Karpas-422 (cell line): ENCODE data around the gene MORN2. TPM values are rescaled to one million over a fixed set of nuclear protein-coding genes. Genes with fewer than 3 reads are reported as not detected.

Experiments
- DNase-seq: peaks from one replicate; pipeline ENCODE4 v3.0.0-alpha.2; 2015
- H2AFZ ChIP-seq: fragments of 200-600 bp; sonication (generic); 2 replicates; pipeline ENCODE4 v1.6.1; 2014; ENCODE audit warnings: antibody characterized with exemption, low read length, mixed read lengths
- H3K27ac ChIP-seq: fragments of 200-600 bp; sonication (generic); 2 replicates; pipeline ENCODE4 v1.5.1; 2014; ENCODE audit warnings: mild to moderate bottlenecking, low read length, moderate library complexity
- H3K27me3 ChIP-seq: fragments of 200-600 bp; sonication (generic); 2 replicates; pipeline ENCODE4 v1.6.1; 2014; ENCODE audit warnings: low read length, mixed read lengths
- H3K36me3 ChIP-seq: fragments of 200-600 bp; sonication (generic); 2 replicates; pipeline ENCODE4 v1.6.1; 2014; ENCODE audit warnings: low read length, mixed read lengths; ENCODE audit not compliant: insufficient read depth
- H3K4me1 ChIP-seq: fragments of 200-600 bp; sonication (generic); 2 replicates; pipeline ENCODE4 v1.6.1; 2014; ENCODE audit warnings: mild to moderate bottlenecking, low read length, mixed read lengths
- H3K4me2 ChIP-seq: fragments of 200-600 bp; sonication (generic); 2 replicates; pipeline ENCODE4 v1.6.1; 2014; ENCODE audit warnings: low read length, low read depth, mild to moderate bottlenecking; ENCODE audit not compliant: poor library complexity, severe bottlenecking
- H3K4me3 ChIP-seq: fragments of 200-600 bp; sonication (generic); 2 replicates; pipeline ENCODE4 v1.5.1; 2014; ENCODE audit warnings: mild to moderate bottlenecking, antibody characterized with exemption, low read length, mixed read lengths
- H3K79me2 ChIP-seq: fragments of 200-600 bp; sonication (generic); 2 replicates; pipeline ENCODE4 v1.6.1; 2014; ENCODE audit warnings: mild to moderate bottlenecking, low read length, mixed read lengths
- H3K9ac ChIP-seq: fragments of 200-600 bp; sonication (generic); 2 replicates; pipeline ENCODE4 v1.6.0; 2014; ENCODE audit warnings: low read length
- H3K9me2 ChIP-seq: fragments of 200-600 bp; sonication (generic), shearing (Covaris generic); replicated peaks from 2 replicates; pipeline ENCODE4 v1.6.0; 2014; ENCODE audit warnings: mild to moderate bottlenecking, low read length, moderate library complexity; ENCODE audit not compliant: insufficient read depth
- H3K9me3 ChIP-seq: fragments of 300-700, 200-600 bp; sonication (generic); 2 replicates; pipeline ENCODE4 v1.6.1; 2014; ENCODE audit warnings: low read length, mixed read lengths
- H4K20me1 ChIP-seq: fragments of 200-600 bp; sonication (generic); 2 replicates; pipeline ENCODE4 v1.6.1; 2014; ENCODE audit warnings: mild to moderate bottlenecking, antibody characterized with exemption, low read length, low read depth; ENCODE audit not compliant: insufficient read depth
- total RNA-seq: library from RNA; depleted of rRNA; stranded (reverse); fragments of >200 nt; shearing (Covaris generic); gene quantifications from 2 replicates; pipeline ENCODE4 v1.2.3, GENCODE V29; 2014; ENCODE audit warnings: low replicate concordance

The MORN2 gene
- total RNA-seq, 1 experiment from 2014 or later, result 16.7 TPM

DNA sequence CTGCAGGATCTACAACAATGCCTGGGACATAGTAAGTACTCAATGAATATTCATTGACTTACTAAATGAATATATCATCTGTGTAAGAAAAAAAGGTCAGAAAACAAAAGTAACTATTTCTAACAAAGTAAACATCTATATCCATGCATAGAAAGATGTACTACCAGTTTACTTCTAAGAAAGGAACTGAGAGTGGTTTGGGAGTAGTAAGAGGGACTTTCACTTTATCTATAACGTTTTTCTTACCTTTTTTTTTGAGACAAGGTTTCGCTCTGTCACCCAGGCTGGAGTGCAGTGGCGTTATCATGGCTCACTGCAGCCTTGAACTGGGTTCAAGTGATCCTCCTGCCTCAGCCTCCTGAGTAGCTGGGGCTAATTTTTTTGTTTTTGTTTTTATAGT is 25.7 kb upstream of the MORN2 start:
- no peaks in the 10 kb centered on the region for H4K20me1 ChIP-seq
- no peaks in the 10 kb centered on the region for H3K9me3 ChIP-seq
- H3K27me3 ChIP-seq, result no peaks in the 10 kb centered on the region
- no peak overlapping the region for H3K27ac ChIP-seq
- H3K9me2 ChIP-seq, result no peaks in the 10 kb centered on the region
- DNase-seq, result no peak
- no peak overlapping the region for H3K4me2 ChIP-seq
- H3K4me3 ChIP-seq, result no peak overlapping the region
- H3K4me1 ChIP-seq, result no peaks in the 10 kb centered on the region
- H3K9ac ChIP-seq, result no peak overlapping the region
- no peaks in the 10 kb centered on the region for H3K79me2 ChIP-seq
- no peak overlapping the region for H2AFZ ChIP-seq
- peaks cover 31% of the 10 kb centered on the region for H3K36me3 ChIP-seq

DNA sequence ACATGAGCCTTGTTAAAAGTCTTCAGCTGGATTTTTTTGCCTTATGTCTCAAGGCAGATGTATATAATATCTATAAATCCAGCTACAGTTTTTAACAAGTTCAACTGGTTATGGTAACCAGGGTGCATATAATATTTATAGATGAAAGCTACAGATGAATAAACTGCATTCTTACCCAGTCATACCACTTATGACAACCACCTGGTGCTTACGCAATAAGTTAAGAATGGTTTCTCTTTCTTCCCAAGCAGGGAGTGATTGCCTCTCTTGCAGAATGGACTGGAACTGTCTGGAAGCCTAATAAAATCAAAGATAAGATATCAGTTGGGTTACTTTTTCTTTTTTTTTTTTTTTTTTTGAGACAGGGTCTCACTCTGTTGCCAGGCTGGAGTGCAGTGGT is 19.6 kb upstream of the MORN2 start:
- Histone ChIP-seq H3K4me2 (no peak overlapping the region), H3K27ac (no peak overlapping the region), H3K9me2 (no peaks in the 10 kb centered on the region), H3K36me3 (peaks cover 61% of the 10 kb centered on the region), H3K27me3 (no peaks in the 10 kb centered on the region), H4K20me1 (no peaks in the 10 kb centered on the region), H3K9me3 (no peaks in the 10 kb centered on the region), H3K4me1 (no peaks in the 10 kb centered on the region), H3K9ac (no peak overlapping the region), H3K4me3 (no peak overlapping the region), H2AFZ (no peak overlapping the region), H3K79me2 (no peaks in the 10 kb centered on the region)
- no peak for DNase-seq

DNA sequence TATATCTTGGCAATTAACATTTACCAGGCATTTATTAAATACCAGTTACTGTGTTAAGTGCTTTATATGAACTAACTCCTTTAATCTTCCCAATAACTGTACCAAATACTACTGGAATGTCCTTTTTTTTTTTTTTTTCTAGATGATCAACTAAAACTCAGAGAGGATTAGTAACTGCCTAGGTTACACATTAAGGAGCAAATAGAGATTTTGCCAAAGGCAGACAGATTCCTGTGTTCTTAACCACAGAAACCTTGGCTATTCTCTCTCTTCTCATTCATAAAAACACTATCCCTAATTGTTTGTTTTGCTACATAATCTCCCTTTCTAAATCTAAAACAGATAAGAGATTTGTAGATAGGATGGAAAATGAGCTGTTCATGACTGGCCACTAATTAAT is 13.3 kb upstream of the MORN2 start:
- Histone ChIP-seq H3K36me3 (peaks cover 43% of the 10 kb centered on the region), H3K9ac (no peak overlapping the region), H3K9me3 (no peaks in the 10 kb centered on the region), H2AFZ (no peak overlapping the region), H3K4me1 (no peaks in the 10 kb centered on the region), H3K9me2 (no peaks in the 10 kb centered on the region), H3K4me2 (no peak overlapping the region), H4K20me1 (no peaks in the 10 kb centered on the region), H3K27me3 (no peaks in the 10 kb centered on the region), H3K27ac (no peak overlapping the region), H3K4me3 (no peak overlapping the region), H3K79me2 (no peaks in the 10 kb centered on the region)
- no peak for DNase-seq

DNA sequence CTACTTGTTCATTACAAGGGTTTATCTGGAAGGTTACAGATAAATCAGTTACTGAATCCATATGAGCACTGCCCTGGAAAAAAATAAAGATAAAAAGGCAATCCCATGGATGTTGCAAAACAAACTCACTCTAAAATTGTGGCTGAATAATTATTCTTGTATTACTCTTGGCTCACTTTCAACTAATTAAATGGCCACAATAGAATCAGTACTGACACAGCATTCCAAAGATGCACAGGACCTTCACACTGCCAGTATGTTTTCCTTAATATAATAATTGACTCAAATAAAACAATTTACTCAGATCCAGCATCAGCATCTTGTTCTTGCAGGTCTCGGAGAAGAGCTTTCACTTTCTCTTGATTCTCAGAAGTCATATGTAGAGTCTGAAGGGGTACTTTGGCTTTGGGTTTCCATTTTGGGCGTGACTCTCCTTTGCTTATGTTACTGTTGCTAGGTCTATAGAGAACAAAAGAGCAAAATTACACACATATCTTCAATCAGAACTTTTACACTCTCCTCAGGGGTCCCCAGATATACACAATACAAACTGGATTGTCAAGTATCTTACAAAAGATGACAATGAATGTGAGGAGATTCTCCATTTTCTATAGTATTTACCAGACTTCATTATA is 12.6 kb upstream of the MORN2 start:
- Histone ChIP-seq H4K20me1 (no peaks in the 10 kb centered on the region), H3K9ac (no peak overlapping the region), H3K4me3 (no peak overlapping the region), H2AFZ (no peak overlapping the region), H3K9me2 (no peaks in the 10 kb centered on the region), H3K4me2 (no peak overlapping the region), H3K4me1 (no peaks in the 10 kb centered on the region), H3K9me3 (no peaks in the 10 kb centered on the region), H3K27me3 (no peaks in the 10 kb centered on the region), H3K36me3 (peaks cover 41% of the 10 kb centered on the region), H3K27ac (no peak overlapping the region), H3K79me2 (peaks cover 5% of the 10 kb centered on the region; the same call in 1 of the 2 replicates)
- no peak for DNase-seq

DNA sequence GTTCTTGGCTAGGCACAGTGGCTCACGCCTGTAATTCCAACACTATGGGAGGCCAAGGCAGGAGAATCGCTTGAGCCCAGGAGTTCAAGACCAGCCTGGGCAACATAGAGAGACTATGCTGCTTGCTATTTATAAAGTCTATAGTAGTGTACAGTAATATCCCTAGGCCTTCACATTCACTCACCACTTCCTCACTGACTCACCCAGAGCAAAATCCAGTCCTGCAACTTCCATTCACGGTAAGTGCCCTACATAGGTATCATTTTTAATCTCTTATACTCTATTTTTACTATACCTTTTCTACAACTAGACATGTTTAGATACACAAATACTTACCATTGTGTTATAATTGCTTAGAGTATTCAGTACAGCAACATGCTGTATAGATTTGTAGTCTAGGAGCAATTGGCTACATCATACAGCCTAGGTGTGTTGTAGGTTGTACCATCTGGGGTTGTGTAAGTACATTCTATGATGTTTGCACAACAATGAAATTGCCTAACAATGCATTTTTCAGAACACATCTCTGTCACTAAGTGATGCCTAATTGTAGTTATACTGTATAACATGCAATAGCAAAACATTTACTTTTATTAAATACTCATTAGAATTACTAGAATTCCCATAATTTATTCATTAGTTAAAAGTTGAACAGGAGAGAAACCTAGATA is 8.9 kb upstream of the MORN2 start:
- Histone ChIP-seq H3K9ac (no peak overlapping the region), H3K9me2 (no peaks in the 10 kb centered on the region), H3K9me3 (peaks cover 4% of the 10 kb centered on the region), H4K20me1 (no peaks in the 10 kb centered on the region), H3K79me2 (peaks cover 35% of the 10 kb centered on the region), H3K4me1 (no peaks in the 10 kb centered on the region), H3K4me2 (no peak overlapping the region), H3K27ac (no peak overlapping the region), H3K27me3 (no peaks in the 10 kb centered on the region), H3K4me3 (no peak overlapping the region), H3K36me3 (peaks cover 8% of the 10 kb centered on the region; the same call in 1 of the 2 replicates), H2AFZ (no peak overlapping the region)
- no peak for DNase-seq

DNA sequence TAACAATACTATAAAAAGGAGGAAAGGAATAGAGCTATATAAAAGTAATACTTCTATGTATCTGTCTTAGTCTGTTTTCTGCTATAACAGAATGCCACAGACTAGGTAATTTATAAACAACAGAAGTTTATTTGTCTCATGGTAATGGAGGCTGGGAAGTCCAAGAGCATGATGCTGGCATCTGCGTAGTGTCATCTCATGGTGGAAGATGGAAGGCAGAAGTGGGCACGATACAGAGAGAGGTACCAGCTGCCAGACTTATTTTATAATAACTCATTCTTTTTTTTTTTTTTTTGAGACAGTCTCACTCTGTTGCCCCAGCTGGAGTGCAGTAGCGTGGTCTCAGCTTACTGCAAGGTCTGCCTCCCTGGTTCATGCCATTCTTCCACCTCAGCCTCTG is 4.3 kb upstream of the MORN2 start:
- Histone ChIP-seq H3K9me3 (peaks cover 4% of the 10 kb centered on the region), H3K27ac (no peak overlapping the region), H3K36me3 (peaks cover 4% of the 10 kb centered on the region; the same call in 1 of the 2 replicates), H3K4me3 (no peak overlapping the region), H3K4me2 (no peak overlapping the region), H3K9ac (no peak overlapping the region), H3K9me2 (no peaks in the 10 kb centered on the region), H3K4me1 (peaks cover 9% of the 10 kb centered on the region), H2AFZ (no peak overlapping the region), H3K27me3 (no peaks in the 10 kb centered on the region), H3K79me2 (peaks cover 76% of the 10 kb centered on the region), H4K20me1 (no peaks in the 10 kb centered on the region)
- no peak for DNase-seq

DNA sequence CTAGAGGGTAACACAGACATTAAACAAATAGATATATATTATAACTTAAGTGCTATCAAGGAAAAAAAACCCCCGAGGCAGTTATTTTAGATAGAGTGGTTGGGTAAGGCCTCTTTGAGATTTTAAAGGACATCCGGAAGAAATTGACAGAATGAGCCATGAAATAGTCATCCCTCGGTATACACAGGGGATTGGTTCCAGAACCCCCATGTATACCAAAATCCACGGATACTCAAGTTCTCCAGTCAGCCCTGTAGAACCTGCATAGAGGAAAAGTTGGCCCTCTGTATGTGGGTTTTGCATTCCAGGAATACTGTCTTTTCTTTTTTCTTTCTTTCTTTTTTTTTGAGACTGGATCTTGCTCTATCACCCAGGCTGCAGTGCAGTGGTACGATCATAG is 2.0 kb upstream of the MORN2 start:
- peaks cover 19% of the 10 kb centered on the region for H3K4me1 ChIP-seq
- no peak overlapping the region for H3K27ac ChIP-seq
- H3K27me3 ChIP-seq, result no peaks in the 10 kb centered on the region
- H2AFZ ChIP-seq, result no peak overlapping the region
- H3K36me3 ChIP-seq, result no peaks in the 10 kb centered on the region
- peaks cover 4% of the 10 kb centered on the region for H3K9me3 ChIP-seq
- H3K79me2 ChIP-seq, result peaks cover 72% of the 10 kb centered on the region
- no peak overlapping the region for H3K4me3 ChIP-seq
- no peak overlapping the region for H3K9ac ChIP-seq
- H3K4me2 ChIP-seq, result no peak overlapping the region
- no peaks in the 10 kb centered on the region for H4K20me1 ChIP-seq
- no peak for DNase-seq
- H3K9me2 ChIP-seq, result no peaks in the 10 kb centered on the region

DNA sequence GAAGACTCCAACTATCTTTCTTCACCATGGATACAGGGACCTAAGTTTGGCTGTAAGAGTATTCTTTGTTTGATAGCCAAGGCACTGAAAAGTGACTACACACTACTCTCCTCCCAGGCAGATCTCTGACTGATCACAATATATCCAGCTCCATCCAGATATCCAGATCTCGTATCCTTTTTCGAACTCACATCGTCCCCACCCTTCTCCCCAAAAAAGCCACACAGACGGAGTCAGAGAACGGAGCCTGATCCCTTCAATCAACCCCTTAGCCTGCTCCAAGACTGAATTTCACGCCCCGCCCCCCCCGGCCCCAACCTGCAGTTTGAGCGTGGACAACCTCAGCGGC is 575 bp upstream of the MORN2 start:
- peak overlapping the region; percentile 81 for H3K9ac ChIP-seq
- H3K27ac ChIP-seq, result no peak overlapping the region
- peaks cover 58% of the 10 kb centered on the region for H3K79me2 ChIP-seq
- peak overlapping the region; percentile 95 for H3K4me2 ChIP-seq
- H4K20me1 ChIP-seq, result no peaks in the 10 kb centered on the region
- peak overlapping the region; percentile 90; the same call in 1 of the 2 replicates for H2AFZ ChIP-seq
- H3K27me3 ChIP-seq, result no peaks in the 10 kb centered on the region
- H3K4me3 ChIP-seq, result peak overlapping the region; percentile 87
- H3K4me1 ChIP-seq, result peaks cover 19% of the 10 kb centered on the region
- H3K9me2 ChIP-seq, result no peaks in the 10 kb centered on the region
- DNase-seq, result no peak
- H3K9me3 ChIP-seq, result peaks cover 2% of the 10 kb centered on the region
- H3K36me3 ChIP-seq, result no peaks in the 10 kb centered on the region
